Spleen (tissue), 7 donors: ENCODE data around the gene PDILT.

Experiments used
- POLR2A ChIP-seq, 3 donors: fragments of 450-650 bp; IDR thresholded peaks; one replicate each; pipeline ENCODE4 v1.5.1; 2017; ENCODE audit warnings: antibody characterized with exemption in 3 of 3, mild to moderate bottlenecking in 1 of 3
- POLR2AphosphoS5 ChIP-seq, 3 donors: sonication (generic); formaldehyde crosslinking; IDR thresholded peaks; one replicate each; pipeline ENCODE4 v1.5.1; 2017; ENCODE audit warnings: antibody characterized with exemption in 3 of 3
- TF ChIP-seq, protein P1 (sequence below), 11 experiments: fragments of 200-600 bp in 7 of 11; fragments of 450-650 bp in 4 of 11; sonication (generic) in 4 of 11; IDR thresholded peaks in 8 of 11; conservative IDR thresholded peaks in 3 of 11; 1 replicate in 7 of 11; 2 replicates in 4 of 11; pipeline versions ENCODE4 v1.4.0 to v1.8.0; 2016 to 2021; ENCODE audit warnings: antibody characterized with exemption in 11 of 11, inconsistent platforms in 4 of 11, mild to moderate bottlenecking in 1 of 11
- donor health status: DM: no; HTN: no; CAD: no; lungs with moderate emphysema.
- donor health status: DM: no; HTN: no; CAD: no.
- donor health status: DM: no; HTN: no; CAD: no.

GRCh38 chr16:20320178-20320577 is 84.4 kb downstream of the PDILT start:
- TF ChIP-seq POLR2A (IDR thresholded peaks at IDR 0.05): no peak
- TF ChIP-seq, protein P1, sequence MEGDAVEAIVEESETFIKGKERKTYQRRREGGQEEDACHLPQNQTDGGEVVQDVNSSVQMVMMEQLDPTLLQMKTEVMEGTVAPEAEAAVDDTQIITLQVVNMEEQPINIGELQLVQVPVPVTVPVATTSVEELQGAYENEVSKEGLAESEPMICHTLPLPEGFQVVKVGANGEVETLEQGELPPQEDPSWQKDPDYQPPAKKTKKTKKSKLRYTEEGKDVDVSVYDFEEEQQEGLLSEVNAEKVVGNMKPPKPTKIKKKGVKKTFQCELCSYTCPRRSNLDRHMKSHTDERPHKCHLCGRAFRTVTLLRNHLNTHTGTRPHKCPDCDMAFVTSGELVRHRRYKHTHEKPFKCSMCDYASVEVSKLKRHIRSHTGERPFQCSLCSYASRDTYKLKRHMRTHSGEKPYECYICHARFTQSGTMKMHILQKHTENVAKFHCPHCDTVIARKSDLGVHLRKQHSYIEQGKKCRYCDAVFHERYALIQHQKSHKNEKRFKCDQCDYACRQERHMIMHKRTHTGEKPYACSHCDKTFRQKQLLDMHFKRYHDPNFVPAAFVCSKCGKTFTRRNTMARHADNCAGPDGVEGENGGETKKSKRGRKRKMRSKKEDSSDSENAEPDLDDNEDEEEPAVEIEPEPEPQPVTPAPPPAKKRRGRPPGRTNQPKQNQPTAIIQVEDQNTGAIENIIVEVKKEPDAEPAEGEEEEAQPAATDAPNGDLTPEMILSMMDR (IDR thresholded peaks at IDR 0.05 in 8 of 11, conservative IDR thresholded peaks at IDR 0.05 in 3 of 11): no peak
- TF ChIP-seq POLR2AphosphoS5 (IDR thresholded peaks at IDR 0.05): no peak
